H1 (cell line): ENCODE results near the gene ACP6. TPM values are rescaled to one million over a fixed set of nuclear protein-coding genes. Genes with fewer than 3 reads are reported as not detected.

Experiments
- CTCF ChIA-PET: fragments of 300-600 bp; sonication (Branson Sonifier 250); formaldehyde crosslinking; loops from one replicate; lab custom pipeline; 2021; ENCODE audit not compliant: partially characterized antibody; lab: Charles Lee
- POLR2A ChIA-PET: fragments of 300-600 bp; sonication (Branson Sonifier 250); formaldehyde crosslinking; loops from one replicate; lab custom pipeline; 2021; ENCODE audit warnings: inconsistent platforms; ENCODE audit not compliant: partially characterized antibody; lab: Charles Lee
- DNase-seq, 2 experiments: peaks; one replicate each; pipeline versions ENCODE4 v3.0.0 to v3.0.0-alpha.2; 2010 to 2022; ENCODE audit warnings: low spot score in 2 of 2, low read depth in 1 of 2, mixed read lengths in 1 of 2
- FAIRE-seq: peaks from 2 replicates; lab custom pipeline; 2011; peaks lifted over from hg19 to GRCh38; lab: Jason Lieb, UNC
- H2AFZ ChIP-seq: 2 replicates; pipeline ENCODE4 v1.8.1; 2012; ENCODE audit warnings: low read length, inconsistent platforms
- H2AK5ac ChIP-seq: 2 replicates; pipeline ENCODE4 v1.6.1; 2013; ENCODE audit warnings: low read depth, low read length
- H2BK120ac ChIP-seq: replicated peaks from 2 replicates; pipeline ENCODE3; 2013; ENCODE audit warnings: low read depth, low read length, inconsistent platforms
- H2BK12ac ChIP-seq: 2 replicates; pipeline ENCODE4 v1.6.1; 2013; ENCODE audit warnings: low read depth, low read length
- H2BK15ac ChIP-seq: 2 replicates; pipeline ENCODE4 v1.6.1; 2013; ENCODE audit warnings: low read length
- H2BK20ac ChIP-seq: 2 replicates; pipeline ENCODE4 v1.6.1; 2013; ENCODE audit warnings: low read length
- H2BK5ac ChIP-seq: 2 replicates; pipeline ENCODE4 v1.6.1; 2013; ENCODE audit warnings: low read depth, low read length
- H3K14ac ChIP-seq: 2 replicates; pipeline ENCODE4 v1.6.1; 2013; ENCODE audit warnings: inconsistent platforms; ENCODE audit not compliant: insufficient read length
- H3K18ac ChIP-seq: 2 replicates; pipeline ENCODE4 v1.6.1; 2013; ENCODE audit warnings: low read length; ENCODE audit errors: extremely low read depth
- H3K23ac ChIP-seq: 2 replicates; pipeline ENCODE4 v1.6.1; 2013; ENCODE audit warnings: inconsistent platforms; ENCODE audit not compliant: insufficient read length
- H3K23me2 ChIP-seq: 2 replicates; pipeline ENCODE4 v1.6.1; 2013; ENCODE audit warnings: low read depth, low read length
- H3K27ac ChIP-seq: 2 replicates; pipeline ENCODE4 v1.6.1; 2011; ENCODE audit warnings: low read depth, low read length, inconsistent platforms
- H3K27me3 ChIP-seq, 4 experiments: replicated peaks in 1 of 4; 1 replicate in 1 of 4; 2 replicates in 3 of 4; pipeline versions ENCODE4 v1.6.1 to v1.8.1; 2011 to 2013; ENCODE audit warnings: low read length in 3 of 4, mild to moderate bottlenecking in 3 of 4, inconsistent platforms in 2 of 4, mixed read lengths in 2 of 4, moderate library complexity in 1 of 4; ENCODE audit not compliant: control insufficient read depth in 3 of 4, insufficient read depth in 3 of 4; ENCODE audit errors: extremely low read depth in 1 of 4
- H3K36me3 ChIP-seq, 4 experiments: 2 replicates each; pipeline versions ENCODE4 v1.6.1 to v1.8.1; 2011 to 2013; ENCODE audit warnings: mild to moderate bottlenecking in 4 of 4, low read length in 3 of 4, moderate library complexity in 2 of 4, control low read depth in 1 of 4, inconsistent platforms in 1 of 4; ENCODE audit not compliant: insufficient read depth in 4 of 4, control insufficient read depth in 2 of 4
- H3K4ac ChIP-seq: replicated peaks from 2 replicates; pipeline ENCODE3; 2013; ENCODE audit warnings: low read length, low read depth, mixed read lengths, inconsistent platforms; ENCODE audit not compliant: insufficient read length
- H3K4me1 ChIP-seq, 4 experiments: replicated peaks in 1 of 4; 1 replicate in 1 of 4; 2 replicates in 3 of 4; pipeline versions ENCODE4 v1.6.1 to v1.8.1; 2011 to 2013; ENCODE audit warnings: low read length in 3 of 4, inconsistent platforms in 2 of 4, mixed read lengths in 1 of 4; ENCODE audit not compliant: insufficient read depth in 4 of 4, control insufficient read depth in 3 of 4
- H3K4me2 ChIP-seq, 2 experiments: 2 replicates each; pipeline versions ENCODE4 v1.6.1 to v1.8.1; 2011 to 2013; ENCODE audit warnings: low read depth in 2 of 2, low read length in 2 of 2, control low read depth in 1 of 2, inconsistent platforms in 1 of 2, mild to moderate bottlenecking in 1 of 2; ENCODE audit not compliant: insufficient read depth in 1 of 2
- H3K4me3 ChIP-seq, 4 experiments: fragments of 200-600, 300-600 bp in 1 of 4; sonication (generic), shearing (Covaris generic), sonication (Bioruptor Twin) in 1 of 4; 2 replicates each; pipeline versions ENCODE4 v1.5.1 to v1.8.1; 2011 to 2016; ENCODE audit warnings: low read length in 4 of 4, low read depth in 3 of 4, control low read depth in 2 of 4, inconsistent platforms in 2 of 4, mild to moderate bottlenecking in 2 of 4, mixed read lengths in 1 of 4, moderate library complexity in 1 of 4; ENCODE audit not compliant: insufficient read depth in 2 of 4; ENCODE audit errors: extremely low read depth in 1 of 4
- H3K56ac ChIP-seq: replicated peaks from 2 replicates; pipeline ENCODE3; 2013; ENCODE audit warnings: low read depth, mild to moderate bottlenecking, mixed read lengths, low read length, inconsistent platforms; ENCODE audit not compliant: insufficient read length
- H3K79me1 ChIP-seq: 2 replicates; pipeline ENCODE4 v1.6.1; 2013; ENCODE audit warnings: low read depth, low read length, control low read depth
- H3K79me2 ChIP-seq, 2 experiments: 2 replicates each; pipeline versions ENCODE4 v1.6.1 to v1.8.1; 2012 to 2013; ENCODE audit warnings: low read length in 2 of 2, mild to moderate bottlenecking in 2 of 2, inconsistent platforms in 1 of 2; ENCODE audit not compliant: insufficient read depth in 2 of 2, control insufficient read depth in 1 of 2
- H3K9ac ChIP-seq, 4 experiments: replicated peaks in 1 of 4; 1 replicate in 1 of 4; 2 replicates in 3 of 4; pipeline versions ENCODE4 v1.6.1 to v1.8.1; 2011 to 2013; ENCODE audit warnings: low read depth in 3 of 4, low read length in 3 of 4, control low read depth in 2 of 4, mild to moderate bottlenecking in 2 of 4, moderate library complexity in 2 of 4, inconsistent platforms in 1 of 4; ENCODE audit errors: extremely low read depth in 1 of 4
- H3K9me3 ChIP-seq, 2 experiments: 2 replicates each; pipeline versions ENCODE4 v1.6.1 to v1.8.1; 2012 to 2013; ENCODE audit warnings: mild to moderate bottlenecking in 2 of 2, moderate library complexity in 2 of 2, control low read depth in 1 of 2, inconsistent platforms in 1 of 2, low read depth in 1 of 2, low read length in 1 of 2, mixed read lengths in 1 of 2; ENCODE audit not compliant: insufficient read depth in 2 of 2
- H4K20me1 ChIP-seq, 2 experiments: replicated peaks in 1 of 2; 2 replicates each; pipeline versions ENCODE3 to v1.8.1; 2011 to 2013; ENCODE audit warnings: inconsistent platforms in 2 of 2, low read length in 2 of 2, mild to moderate bottlenecking in 1 of 2; ENCODE audit not compliant: insufficient read depth in 2 of 2, control insufficient read depth in 1 of 2
- H4K5ac ChIP-seq: 2 replicates; pipeline ENCODE4 v1.6.1; 2013; ENCODE audit warnings: low read length, low read depth, mixed read lengths, inconsistent platforms; ENCODE audit not compliant: insufficient read length
- H4K8ac ChIP-seq: 2 replicates; pipeline ENCODE4 v1.8.0; 2013; ENCODE audit warnings: mild to moderate bottlenecking, moderate library complexity, low read length, inconsistent platforms; ENCODE audit not compliant: insufficient read depth; ENCODE audit errors: extremely low read depth
- H4K91ac ChIP-seq: replicated peaks from 2 replicates; pipeline ENCODE3; 2013; ENCODE audit warnings: low read length, mixed read lengths, inconsistent platforms; ENCODE audit not compliant: insufficient read length
- BRCA1 ChIP-seq: IDR thresholded peaks from 2 replicates; pipeline ENCODE4 v1.6.1; 2012; ENCODE audit warnings: low read depth, low read length, improper control_type of control experiment
- CEBPB ChIP-seq: IDR thresholded peaks from 2 replicates; pipeline ENCODE4 v1.6.1; 2012; ENCODE audit warnings: low read depth, low read length
- CREB1 ChIP-seq: IDR thresholded peaks from 2 replicates; pipeline ENCODE4 v1.6.1; 2012; ENCODE audit warnings: inconsistent platforms
- CTBP2 ChIP-seq: IDR thresholded peaks from 2 replicates; pipeline ENCODE4 v1.7.0; 2011; ENCODE audit warnings: borderline replicate concordance, mild to moderate bottlenecking, moderate library complexity, mixed read lengths, low read length; ENCODE audit not compliant: insufficient read depth, insufficient read length
- FOSL1 ChIP-seq: IDR thresholded peaks from 2 replicates; pipeline ENCODE4 v1.6.1; 2011; ENCODE audit warnings: mild to moderate bottlenecking, low read depth, low read length, moderate library complexity; ENCODE audit not compliant: insufficient read depth
- KDM4A ChIP-seq: IDR thresholded peaks from one replicate; pipeline ENCODE4 v1.7.1; 2012; ENCODE audit warnings: low read depth, mild to moderate bottlenecking, moderate library complexity, low read length, inconsistent platforms; ENCODE audit not compliant: severe bottlenecking
- POLR2A ChIP-seq, 2 experiments: IDR thresholded peaks; 1 replicate in 1 of 2; 2 replicates in 1 of 2; pipeline ENCODE4 v1.6.1; 2011; ENCODE audit warnings: low read depth in 2 of 2, low read length in 2 of 2, mild to moderate bottlenecking in 2 of 2; ENCODE audit errors: control extremely low read depth in 1 of 2
- SRF ChIP-seq: IDR thresholded peaks from 2 replicates; pipeline ENCODE4 v1.6.1; 2011; ENCODE audit warnings: mild to moderate bottlenecking, low read depth, low read length, moderate library complexity
- SUZ12 ChIP-seq: fragments of 200-600 bp; sonication (generic); IDR thresholded peaks from 2 replicates; pipeline ENCODE4 v1.6.1; 2012; ENCODE audit warnings: mild to moderate bottlenecking, inconsistent platforms, low read length, moderate library complexity, mixed read lengths
- TAF1 ChIP-seq: IDR thresholded peaks from 2 replicates; pipeline ENCODE4 v1.6.1; 2011; ENCODE audit warnings: mild to moderate bottlenecking, low read depth, low read length
- YY1 ChIP-seq: IDR thresholded peaks from 2 replicates; pipeline ENCODE4 v1.6.1; 2011; ENCODE audit warnings: low read depth, mild to moderate bottlenecking, low read length
- WGBS, 2 experiments: shearing (Covaris generic) in 1 of 2; methylation state at CpG; one replicate each; pipeline versions ENCODE4 v1.1.6 to v1.1.7; 2013 to 2015; ENCODE audit warnings: low lambda C conversion rate in 2 of 2, mixed read lengths in 2 of 2, inconsistent platforms in 1 of 2, low coverage in 1 of 2, missing lambda C conversion rate in 1 of 2; ENCODE audit not compliant: insufficient replicate concordance in 2 of 2, insufficient coverage in 1 of 2, insufficient read length in 1 of 2; ENCODE audit errors: extremely low coverage in 1 of 2, missing lambda C conversion rate in 1 of 2; 5-methylcytosine and 5-hydroxymethylcytosine counted together
- polyA plus RNA-seq, 7 experiments: library from polyadenylated mRNA; depleted of rRNA in 3 of 7; stranded (reverse) in 5 of 7; unstranded in 2 of 7; fragments of >200 nt in 5 of 7; fragments of 200-250 nt in 2 of 7; gene quantifications; 1 replicate in 5 of 7; 2 replicates in 1 of 7; 4 replicates in 1 of 7; pipeline versions ENCODE4 v1.2.1 to v1.2.3, GENCODE V29; 2011 to 2013; ENCODE audit warnings: missing spikeins in 2 of 7, mixed read lengths in 2 of 7
- total RNA-seq: library from RNA; stranded (reverse); fragmentation: NEBNext Ultra II Directional; extraction: Animal tissue kit (Norgen Biotek cat#: 25700); gene quantifications from 2 replicates; pipeline ENCODE4 v1.2.1, GENCODE V29; 2021
- TF ChIP-seq, protein P1 (sequence below), 3 experiments: IDR thresholded peaks; 1 replicate in 2 of 3; 2 replicates in 1 of 3; pipeline versions ENCODE4 v1.5.1 to v1.6.1; 2011; ENCODE audit warnings: low read length in 3 of 3, mild to moderate bottlenecking in 3 of 3, inconsistent platforms in 2 of 3, low read depth in 1 of 3, moderate library complexity in 1 of 3; ENCODE audit not compliant: insufficient read depth in 1 of 3; ENCODE audit errors: control extremely low read depth in 1 of 3

ACP6 gene
- total and polyA plus RNA-seq, 2 of the 8 experiments (the other 6 are each of a cell fraction or from before 2014, with no cell fraction given), result 11.4 to 17.7 TPM

- WGBS, 2 experiments, result 95% methylated on average over 6 of the region's 6 CpGs; no CpG with 5 or more reads in 1 of the 2 experiments
- no peak overlapping the region for H3K4me2 ChIP-seq
- no peak for TF ChIP-seq SUZ12
- TF ChIP-seq FOSL1, result no peak
- no peak for TF ChIP-seq POLR2A (IDR thresholded peaks at IDR 0.05; ENCODE audit: control extremely low read depth in 1 of 2, low read depth in 2 of 2, low read length in 2 of 2)
- no peak for TF ChIP-seq CTBP2
- no peak for TF ChIP-seq SRF
- TF ChIP-seq YY1, result no peak
- no peak for TF ChIP-seq KDM4A
- no peak for TF ChIP-seq TAF1
- TF ChIP-seq BRCA1, result no peak
- TF ChIP-seq CEBPB, result no peak
- TF ChIP-seq, protein P1, sequence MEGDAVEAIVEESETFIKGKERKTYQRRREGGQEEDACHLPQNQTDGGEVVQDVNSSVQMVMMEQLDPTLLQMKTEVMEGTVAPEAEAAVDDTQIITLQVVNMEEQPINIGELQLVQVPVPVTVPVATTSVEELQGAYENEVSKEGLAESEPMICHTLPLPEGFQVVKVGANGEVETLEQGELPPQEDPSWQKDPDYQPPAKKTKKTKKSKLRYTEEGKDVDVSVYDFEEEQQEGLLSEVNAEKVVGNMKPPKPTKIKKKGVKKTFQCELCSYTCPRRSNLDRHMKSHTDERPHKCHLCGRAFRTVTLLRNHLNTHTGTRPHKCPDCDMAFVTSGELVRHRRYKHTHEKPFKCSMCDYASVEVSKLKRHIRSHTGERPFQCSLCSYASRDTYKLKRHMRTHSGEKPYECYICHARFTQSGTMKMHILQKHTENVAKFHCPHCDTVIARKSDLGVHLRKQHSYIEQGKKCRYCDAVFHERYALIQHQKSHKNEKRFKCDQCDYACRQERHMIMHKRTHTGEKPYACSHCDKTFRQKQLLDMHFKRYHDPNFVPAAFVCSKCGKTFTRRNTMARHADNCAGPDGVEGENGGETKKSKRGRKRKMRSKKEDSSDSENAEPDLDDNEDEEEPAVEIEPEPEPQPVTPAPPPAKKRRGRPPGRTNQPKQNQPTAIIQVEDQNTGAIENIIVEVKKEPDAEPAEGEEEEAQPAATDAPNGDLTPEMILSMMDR (IDR thresholded peaks at IDR 0.05; ENCODE audit: control extremely low read depth in 1 of 3, insufficient read depth in 1 of 3, low read depth in 1 of 3, low read length in 3 of 3), result no peak
- no peak for TF ChIP-seq CREB1
Observed at GRCh38 chr1:147717051-147717705, 46.9 kb upstream of the ACP6 start.

More at GRCh38 chr1:147717051-147717705, 46.9 kb upstream of the ACP6 start:
- Histone ChIP-seq H2BK15ac (no peak overlapping the region), H4K5ac (no peak overlapping the region), H3K4ac (no peak overlapping the region), H3K4me3 (no peak overlapping the region), H3K79me1 (no peaks in the 10 kb centered on the region), H3K23me2 (no peaks in the 10 kb centered on the region; the same call in 1 of the 2 replicates), H3K27me3 (no peaks in the 10 kb centered on the region; a peak in 1 of 7 replicates), H2BK120ac (no peak overlapping the region), H3K18ac (no peak overlapping the region), H3K36me3 (no peaks in the 10 kb centered on the region), H4K91ac (no peak overlapping the region), H3K9me3 (peaks cover 8 to 11% of the 10 kb centered on the region in 2 experiments; a peak in 2 of 4 replicates), H2BK5ac (no peak overlapping the region), H4K8ac (no peak overlapping the region), H2AFZ (no peak overlapping the region), H3K14ac (no peak overlapping the region), H2BK12ac (no peak overlapping the region), H3K79me2 (no peaks in the 10 kb centered on the region), H3K23ac (no peak overlapping the region), H3K56ac (no peak overlapping the region), H4K20me1 (no peaks in the 10 kb centered on the region), H3K4me1 (peaks cover 0 to 3% (median 0%) of the 10 kb centered on the region in 4 experiments; a peak in 4 of 7 replicates), H2AK5ac (no peak overlapping the region), H2BK20ac (no peak overlapping the region), H3K27ac (no peak overlapping the region), H3K9ac (no peak overlapping the region)
- CTCF ChIA-PET, result interaction anchor here (0.7 to 1.7 kb wide), 9 partner anchors 8 to 188 kb away, joined by 3 to 9 read pairs (median 3); no protein-coding TSS in a partner anchor
- DNase-seq (no peak), FAIRE-seq (no peak)
- POLR2A ChIA-PET, result no interaction called here
